Erythroblast (primary cell): Measurements from ENCODE around the gene TRIM59.

ENCODE experiments used
- DNase-seq, 2 experiments: peaks; one replicate each; lab custom pipeline; 2025; lab: John Stamatoyannopoulos, UW
- GATA1 ChIP-seq: IDR thresholded peaks from 2 replicates; pipeline ENCODE4 v1.6.1; 2011; ENCODE audit warnings: low read depth, mild to moderate bottlenecking, control low read depth, low read length, moderate library complexity
- POLR2A ChIP-seq: IDR thresholded peaks from 2 replicates; pipeline ENCODE4 v1.6.1; 2011; ENCODE audit warnings: mild to moderate bottlenecking, low read length

The TRIM59 gene

GRCh38 chr3:160403796-160404470 is 45.7 kb downstream of the TRIM59 start:
- TF ChIP-seq POLR2A (no peak), GATA1 (no peak)
- no peak for DNase-seq

GRCh38 chr3:160403028-160403545 is 46.5 kb downstream of the TRIM59 start:
- no peak for DNase-seq
- TF ChIP-seq POLR2A (no peak), GATA1 (no peak)

GRCh38 chr3:160402221-160403027 is 47.2 kb downstream of the TRIM59 start:
- no peak for DNase-seq
- TF ChIP-seq POLR2A = no peak
- TF ChIP-seq GATA1 = no peak

- DNase-seq = peak; percentile 61 to 75
- TF ChIP-seq POLR2A = peak; percentile 51
- TF ChIP-seq GATA1 = no peak
These were observed 48.1 kb downstream of the TRIM59 start for GRCh38 chr3:160401291-160402095.

- TF ChIP-seq POLR2A (no peak), GATA1 (no peak)
- DNase-seq = peak; percentile 50 to 74
These were observed 48.9 kb downstream of the TRIM59 start for GRCh38 chr3:160400702-160401150.

GRCh38 chr3:160400030-160400701 is 49.4 kb downstream of the TRIM59 start:
- TF ChIP-seq GATA1 (no peak), POLR2A (no peak)
- peak; percentile 77 to 87 for DNase-seq

- peak; percentile 97 to 98 for DNase-seq
- peak; percentile 96 for TF ChIP-seq POLR2A
- TF ChIP-seq GATA1 = no peak
These were observed 50.2 kb downstream of the TRIM59 start, which contains the start of the genes IFT80 and SMC4 for GRCh38 chr3:160399125-160400029. TSS of gene IFT80 (minus strand) at chr3:160399225. CDS start at chr3:160384600, 14,625 bp downstream. TSS of gene SMC4 (plus strand) at chr3:160399650. CDS start at chr3:160400827, 1,177 bp downstream.

- TF ChIP-seq GATA1 (no peak), POLR2A (no peak)
- DNase-seq = no peak
These were observed 50.8 kb downstream of the TRIM59 start for GRCh38 chr3:160398820-160399124.

- TF ChIP-seq GATA1 (no peak), POLR2A (no peak)
- peak in 1 of 2 experiments; percentile 21 for DNase-seq
These were observed 54.3 kb downstream of the TRIM59 start for GRCh38 chr3:160395297-160395696.

- DNase-seq = peak; percentile 73 to 78
- TF ChIP-seq GATA1 (peak; percentile 9), POLR2A (no peak)
These were observed 55.6 kb downstream of the TRIM59 start for GRCh38 chr3:160394009-160394392.

- TF ChIP-seq GATA1 (no peak), POLR2A (no peak)
- DNase-seq = peak; percentile 73 to 80
These were observed 56.1 kb downstream of the TRIM59 start for GRCh38 chr3:160393346-160394008.

- TF ChIP-seq POLR2A (no peak), GATA1 (no peak)
- DNase-seq = no peak
These were observed 56.8 kb downstream of the TRIM59 start for GRCh38 chr3:160392798-160393197.

GRCh38 chr3:160390565-160391138 is 58.9 kb downstream of the TRIM59 start:
- DNase-seq = no peak
- no peak for TF ChIP-seq POLR2A
- TF ChIP-seq GATA1 = no peak
